Right hindlimb (tissue), 1 donor: Measurements from ENCODE around the gene CNIH1.

Experiments
- DNase-seq: peaks from one replicate; pipeline ENCODE4 v3.0.0-alpha.2; 2018

CNIH1 gene

GRCh38 chr14:54377501-54377900, 63.7 kb downstream of the CNIH1 start:
- DNase-seq: no peak

- DNase-seq: no peak
These were observed 66.9 kb downstream of the CNIH1 start for GRCh38 chr14:54374117-54374884.
